Suprapubic skin (tissue), 4 donors: ENCODE results near the gene TRMT61A. TPM values are rescaled to one million over a fixed set of nuclear protein-coding genes. Genes with fewer than 3 reads are reported as not detected.

Experiments used
- DNase-seq, 2 donors: peaks; one replicate each; pipeline ENCODE4 v3.0.0-alpha.2; 2019; ENCODE audit warnings: low spot score in 2 of 2
- H3K27ac ChIP-seq: fragments of 200-600 bp; sonication (generic); one replicate; pipeline ENCODE4 v1.5.1; 2019
- H3K27me3 ChIP-seq: fragments of 200-600 bp; sonication (generic); one replicate; pipeline ENCODE4 v1.5.1; 2019
- H3K36me3 ChIP-seq: fragments of 200-600 bp; sonication (generic); one replicate; pipeline ENCODE4 v1.5.1; 2019
- H3K4me1 ChIP-seq: fragments of 200-600 bp; sonication (generic); one replicate; pipeline ENCODE4 v1.5.1; 2019
- H3K4me3 ChIP-seq: fragments of 200-600 bp; sonication (generic); one replicate; pipeline ENCODE4 v1.5.1; 2019; ENCODE audit warnings: mild to moderate bottlenecking
- H3K9me3 ChIP-seq: fragments of 200-600 bp; sonication (generic); one replicate; pipeline ENCODE4 v1.5.1; 2019
- CTCF ChIP-seq, 2 donors: fragments of 200-600 bp in 1 of 2; fragments of 450-650 bp in 1 of 2; sonication (generic) in 1 of 2; IDR thresholded peaks; one replicate each; pipeline ENCODE4 v1.5.1; 2016 to 2019; ENCODE audit warnings: antibody characterized with exemption in 2 of 2, mild to moderate bottlenecking in 1 of 2, moderate library complexity in 1 of 2
- EP300 ChIP-seq: sonication (generic); formaldehyde crosslinking; IDR thresholded peaks from one replicate; pipeline ENCODE4 v1.6.1; 2017; ENCODE audit warnings: antibody characterized with exemption
- POLR2A ChIP-seq, 2 donors: fragments of 450-650 bp; IDR thresholded peaks; one replicate each; pipeline ENCODE4 v1.6.1; 2017; ENCODE audit warnings: antibody characterized with exemption in 2 of 2, mild to moderate bottlenecking in 2 of 2, moderate library complexity in 2 of 2
- POLR2AphosphoS5 ChIP-seq, 3 donors: sonication (generic); formaldehyde crosslinking; IDR thresholded peaks; one replicate each; pipeline ENCODE4 v1.6.1; 2017; ENCODE audit warnings: antibody characterized with exemption in 3 of 3
- WGBS: methylation state at CpG from one replicate; pipeline ENCODE4 v1.1.5; 2018; 5-methylcytosine and 5-hydroxymethylcytosine counted together
- total RNA-seq, 4 donors: library from RNA; depleted of rRNA; stranded (reverse); fragments of >200 nt; gene quantifications; one replicate each; pipeline ENCODE4 v1.1.0, GENCODE V29; 2016

The TRMT61A gene
- total RNA-seq: 10 to 100 TPM; 15.9 to 21.9 (median 18.5) TPM

DNA sequence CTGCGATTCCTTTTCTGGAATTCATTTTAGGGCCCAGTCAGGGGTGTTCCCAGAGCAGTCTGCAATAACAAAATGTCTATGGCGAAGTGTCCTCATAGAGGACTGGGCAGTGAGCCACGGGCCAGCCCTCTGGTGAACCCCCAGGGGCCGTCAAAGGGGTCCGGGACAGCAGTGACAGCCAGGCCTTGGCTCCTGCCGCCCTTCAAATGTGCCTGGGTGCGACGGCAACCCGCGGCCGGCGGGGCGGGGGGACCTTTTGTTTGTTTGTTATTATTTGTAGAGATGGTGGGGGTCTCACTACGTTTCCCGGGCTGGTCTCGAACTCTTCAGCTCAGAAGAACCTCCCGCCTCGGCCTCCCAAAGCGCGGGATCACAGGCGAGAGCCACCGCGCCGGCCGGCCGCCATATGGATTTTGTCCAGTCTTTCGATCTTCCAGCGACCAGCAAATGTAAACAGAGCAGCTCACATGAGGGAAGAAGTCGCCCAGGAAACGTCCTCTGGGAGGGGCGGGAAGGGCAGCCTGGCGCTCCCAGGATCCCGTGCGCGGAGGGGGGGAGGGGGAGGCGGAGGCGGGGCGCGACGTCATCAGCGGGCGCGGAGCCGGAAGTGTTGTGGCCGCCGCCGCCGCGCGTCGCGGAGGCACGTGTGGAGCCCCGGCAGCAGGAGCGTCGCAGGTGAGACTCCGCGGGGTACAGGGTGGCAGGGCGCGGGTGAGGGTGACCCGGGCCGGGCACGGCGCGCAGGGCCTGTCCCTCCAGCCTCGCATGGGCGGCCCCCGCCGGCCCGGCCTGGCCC, at the start of gene TRMT61A:
TSS of gene TRMT61A (plus strand) at position 610 of the 796 bp plus-strand sequence. CDS start 783 bp downstream, outside the sequence.
- H3K36me3 ChIP-seq: peaks cover 21% of the 10 kb centered on the region
- peak within 1 kb of the TSS; percentile 92 for H3K27ac ChIP-seq
- no peaks in the 10 kb centered on the region for H3K27me3 ChIP-seq
- TF ChIP-seq CTCF (IDR thresholded peaks at IDR 0.05): no peak
- TF ChIP-seq EP300: peak; percentile 40
- H3K4me1 ChIP-seq: peaks cover 49% of the 10 kb centered on the region
- peak; percentile 93 to 94 for DNase-seq
- no peaks in the 10 kb centered on the region for H3K9me3 ChIP-seq
- WGBS: 11% methylated on average over 4 of the region's 70 CpGs
- H3K4me3 ChIP-seq: peak within 1 kb of the TSS; percentile 75

- DNase-seq: no peak
- H3K9me3 ChIP-seq: no peaks in the 10 kb centered on the region
- 63% methylated on average over 3 of the region's 3 CpGs for WGBS
- peaks cover 68% of the 10 kb centered on the region for H3K36me3 ChIP-seq
- H3K4me3 ChIP-seq: no peak overlapping the region
- no peaks in the 10 kb centered on the region for H3K27me3 ChIP-seq
- no peak overlapping the region for H3K27ac ChIP-seq
- H3K4me1 ChIP-seq: peaks cover 3% of the 10 kb centered on the region
- TF ChIP-seq POLR2AphosphoS5 (IDR thresholded peaks at IDR 0.05) (no peak), EP300 (no peak), CTCF (IDR thresholded peaks at IDR 0.05) (no peak), POLR2A (IDR thresholded peaks at IDR 0.05) (no peak)
These were observed 48.4 kb upstream of the TRMT61A start for GRCh38 chr14:103480595-103480994.

DNA sequence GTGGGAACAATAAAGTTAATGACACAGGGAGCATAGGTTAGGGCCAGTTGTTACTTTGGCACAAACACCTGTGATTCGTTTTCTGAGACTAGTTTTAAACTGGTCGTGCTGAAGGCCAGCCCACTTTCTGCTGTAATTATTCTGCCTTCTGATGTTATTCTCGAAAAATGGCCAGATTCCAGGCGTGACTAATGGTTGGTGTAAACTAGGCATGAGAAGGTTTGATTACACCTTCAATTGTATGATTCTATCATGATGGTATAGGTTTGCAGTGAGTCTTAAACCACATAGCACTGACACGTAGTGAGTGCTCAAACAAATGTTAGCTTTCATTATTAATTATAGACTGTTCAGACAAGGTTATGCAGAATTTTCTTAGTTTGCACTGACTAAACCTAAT, 45.4 kb upstream of the TRMT61A start:
- Histone ChIP-seq H3K9me3 (no peaks in the 10 kb centered on the region), H3K4me1 (peaks cover 3% of the 10 kb centered on the region), H3K4me3 (no peak overlapping the region), H3K36me3 (peaks cover 58% of the 10 kb centered on the region), H3K27me3 (no peaks in the 10 kb centered on the region), H3K27ac (no peak overlapping the region)
- WGBS: 44% methylated on average over 5 of the region's 5 CpGs
- DNase-seq: no peak
- TF ChIP-seq EP300: no peak
- TF ChIP-seq CTCF (IDR thresholded peaks at IDR 0.05): no peak
- no peak for TF ChIP-seq POLR2A (IDR thresholded peaks at IDR 0.05)
- no peak for TF ChIP-seq POLR2AphosphoS5 (IDR thresholded peaks at IDR 0.05)

- TF ChIP-seq CTCF (IDR thresholded peaks at IDR 0.05) (no peak), EP300 (no peak), POLR2A (IDR thresholded peaks at IDR 0.05) (no peak), POLR2AphosphoS5 (IDR thresholded peaks at IDR 0.05) (no peak)
- H3K27ac ChIP-seq: no peak overlapping the region
- H3K4me3 ChIP-seq: no peak overlapping the region
- WGBS: 98% methylated on average over 2 of the region's 2 CpGs
- H3K27me3 ChIP-seq: no peaks in the 10 kb centered on the region
- peaks cover 61% of the 10 kb centered on the region for H3K36me3 ChIP-seq
- H3K9me3 ChIP-seq: no peaks in the 10 kb centered on the region
- DNase-seq: no peak
- peaks cover 3% of the 10 kb centered on the region for H3K4me1 ChIP-seq
These were observed 43.5 kb upstream of the TRMT61A start for GRCh38 chr14:103485504-103485903.

- H3K36me3 ChIP-seq: peaks cover 58% of the 10 kb centered on the region
- no peaks in the 10 kb centered on the region for H3K27me3 ChIP-seq
- DNase-seq: peak in 1 of 2 donors; percentile 35
- H3K9me3 ChIP-seq: no peaks in the 10 kb centered on the region
- peaks cover 11% of the 10 kb centered on the region for H3K4me1 ChIP-seq
- WGBS: 76% methylated on average over 6 of the region's 6 CpGs
- TF ChIP-seq POLR2A (IDR thresholded peaks at IDR 0.05): no peak
- TF ChIP-seq POLR2AphosphoS5 (IDR thresholded peaks at IDR 0.05): no peak
- TF ChIP-seq CTCF (IDR thresholded peaks at IDR 0.05): no peak
- no peak overlapping the region for H3K27ac ChIP-seq
- H3K4me3 ChIP-seq: no peak overlapping the region
These were observed 40.9 kb upstream of the TRMT61A start for GRCh38 chr14:103488071-103488470.
